HG03565 (cell line): ENCODE results near the gene EFNA2.
"Not testable (repeated sequence)": the region's sequence is repeated elsewhere in the genome, so short reads cannot be mapped to it uniquely, and the experiment has no call there.

Experiments used
- ATAC-seq: cut with Tn5 transposase; IDR thresholded peaks from one replicate; pipeline ENCODE4 v1.9.1; 2021; ENCODE audit warnings: mild to moderate bottlenecking, moderate library complexity; ENCODE audit not compliant: unreplicated experiment

The EFNA2 gene

DNA sequence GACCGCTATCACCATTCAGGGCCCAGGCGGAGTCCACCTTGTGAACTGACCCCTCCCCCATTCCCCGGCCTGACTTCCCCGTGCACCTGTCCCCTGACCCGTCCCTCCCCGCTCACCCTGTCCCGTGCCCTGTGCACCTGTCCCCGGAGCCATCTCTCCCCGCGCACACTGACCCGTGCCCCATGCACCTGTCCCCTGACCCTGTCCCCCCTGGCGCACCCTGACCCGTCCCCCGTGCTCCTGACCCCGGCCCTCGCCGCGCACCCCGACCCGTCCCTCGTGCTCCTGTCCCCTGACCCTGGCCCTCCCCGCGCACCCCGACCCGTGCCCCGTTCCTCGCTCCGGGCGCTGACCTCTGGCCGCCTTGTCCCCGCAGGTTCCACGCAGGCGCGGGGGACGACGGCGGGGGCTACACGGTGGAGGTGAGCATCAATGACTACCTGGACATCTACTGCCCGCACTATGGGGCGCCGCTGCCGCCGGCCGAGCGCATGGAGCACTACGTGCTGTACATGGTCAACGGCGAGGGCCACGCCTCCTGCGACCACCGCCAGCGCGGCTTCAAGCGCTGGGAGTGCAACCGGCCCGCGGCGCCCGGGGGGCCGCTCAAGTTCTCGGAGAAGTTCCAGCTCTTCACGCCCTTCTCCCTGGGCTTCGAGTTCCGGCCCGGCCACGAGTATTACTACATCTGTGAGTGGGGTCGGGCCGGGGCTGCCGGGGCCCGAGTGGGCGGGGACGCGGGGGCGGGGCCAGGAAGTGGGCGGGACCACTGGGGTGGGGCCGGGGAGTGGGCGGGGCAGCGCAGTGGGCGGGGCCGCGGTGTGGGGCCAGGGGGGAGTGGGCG lies 9.7 kb downstream of the EFNA2 start:
- ATAC-seq, result no peak

- ATAC-seq, result no peak
Measured at GRCh38 chr19:1296078-1296477, 10.4 kb downstream of the EFNA2 start.

DNA sequence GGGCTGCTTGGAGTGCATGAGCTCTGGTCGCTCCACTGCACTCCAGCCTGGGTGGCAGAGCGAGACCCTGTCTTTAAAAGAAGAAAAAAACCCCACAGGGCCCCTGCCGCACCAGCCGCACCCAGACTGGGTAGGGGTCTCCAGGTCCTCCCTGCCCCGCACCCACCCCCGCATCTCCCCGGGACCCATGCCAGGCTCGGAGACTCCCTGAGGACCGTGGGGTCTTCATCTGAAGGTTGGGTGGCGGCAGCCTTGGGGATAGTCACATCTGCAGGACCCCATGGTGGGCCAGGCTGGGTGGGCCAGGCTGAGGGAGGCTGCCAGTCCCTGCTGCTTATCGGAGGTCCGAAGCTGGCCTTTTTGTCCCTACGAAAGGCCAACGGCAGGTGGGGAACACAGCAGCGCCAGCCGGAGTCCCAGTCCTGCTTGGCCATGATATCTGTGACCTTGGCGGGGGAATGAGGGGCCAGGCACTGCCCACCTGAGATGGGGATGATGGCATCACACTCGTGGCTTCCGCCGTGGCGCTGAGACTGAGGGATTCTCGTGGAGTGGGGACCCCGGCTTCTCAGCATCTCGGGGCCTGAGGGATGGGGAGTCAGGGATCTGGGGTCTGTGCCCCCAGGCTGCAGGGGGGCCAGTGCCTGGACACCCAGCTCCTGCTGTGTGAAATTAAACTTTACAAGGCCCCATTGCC lies 11.1 kb downstream of the EFNA2 start:
- no peak for ATAC-seq

DNA sequence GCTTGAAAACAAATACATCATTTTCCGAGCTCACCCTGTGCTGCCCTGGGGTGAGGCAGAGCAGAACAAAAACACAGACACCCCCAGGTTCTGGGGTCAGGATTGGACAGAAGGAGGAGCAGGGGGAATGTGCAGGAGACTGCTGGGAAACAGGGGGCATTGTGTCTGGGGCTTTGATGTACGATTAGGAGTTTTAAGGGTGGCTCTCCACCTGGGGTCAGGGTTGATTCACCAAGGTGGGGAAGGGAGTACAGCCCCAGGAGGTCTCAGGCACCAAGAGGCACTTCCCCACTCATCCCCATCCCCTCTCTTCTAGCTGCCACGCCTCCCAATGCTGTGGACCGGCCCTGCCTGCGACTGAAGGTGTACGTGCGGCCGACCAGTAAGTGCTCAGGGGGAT lies 12.6 kb downstream of the EFNA2 start:
- no peak for ATAC-seq

DNA sequence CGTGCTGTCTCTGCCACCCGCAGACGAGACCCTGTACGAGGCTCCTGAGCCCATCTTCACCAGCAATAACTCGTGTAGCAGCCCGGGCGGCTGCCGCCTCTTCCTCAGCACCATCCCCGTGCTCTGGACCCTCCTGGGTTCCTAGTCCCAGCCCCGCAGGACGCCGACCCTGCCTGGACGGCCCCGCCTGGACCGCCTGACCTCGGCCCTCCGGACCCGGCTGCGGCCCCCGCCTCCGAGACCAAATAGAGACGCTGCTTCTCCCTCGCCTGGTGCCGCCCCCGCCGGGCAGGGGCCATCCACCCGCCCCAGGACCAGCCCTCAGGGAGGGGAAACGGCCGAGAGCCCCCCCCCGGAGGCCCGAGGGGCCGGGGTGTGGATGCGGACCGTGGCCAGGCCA lies 14.1 kb downstream of the EFNA2 start:
- ATAC-seq, result no peak

DNA sequence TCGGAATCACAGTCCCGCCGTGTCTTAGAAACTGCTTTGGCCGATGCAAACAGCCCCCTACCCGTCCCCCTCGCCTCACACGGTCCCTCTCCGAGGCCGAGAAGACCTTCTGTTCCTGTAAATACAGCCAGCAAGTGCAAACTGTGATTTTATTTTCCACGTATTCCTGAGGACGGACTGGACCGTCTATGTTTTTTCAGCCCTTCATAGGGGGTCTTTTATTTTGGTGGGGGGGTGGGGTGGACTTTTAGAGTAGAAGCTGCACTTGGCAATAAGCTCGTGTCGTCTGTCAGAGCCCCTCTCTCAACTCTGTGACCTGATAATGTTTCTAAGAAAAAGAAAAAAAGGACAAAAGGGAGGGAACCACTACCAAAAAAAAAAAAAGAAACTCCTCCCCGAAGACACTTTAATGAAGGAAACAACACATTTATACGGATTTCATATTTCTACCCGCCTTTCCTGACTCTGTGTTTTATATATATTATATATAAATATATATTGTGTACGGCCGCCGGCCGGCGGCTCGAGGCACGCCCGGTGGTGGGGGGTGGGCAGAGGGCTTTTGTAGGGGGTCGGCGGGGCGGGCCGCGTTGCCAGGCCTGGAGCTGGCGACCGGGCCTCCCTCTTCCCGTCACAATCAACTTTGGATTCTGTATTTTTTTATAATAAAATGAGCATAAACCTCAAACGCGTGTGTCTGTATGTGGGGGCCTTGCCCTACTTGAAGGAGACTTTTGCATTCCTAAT lies 15.2 kb downstream of the EFNA2 start:
- no peak for ATAC-seq

DNA sequence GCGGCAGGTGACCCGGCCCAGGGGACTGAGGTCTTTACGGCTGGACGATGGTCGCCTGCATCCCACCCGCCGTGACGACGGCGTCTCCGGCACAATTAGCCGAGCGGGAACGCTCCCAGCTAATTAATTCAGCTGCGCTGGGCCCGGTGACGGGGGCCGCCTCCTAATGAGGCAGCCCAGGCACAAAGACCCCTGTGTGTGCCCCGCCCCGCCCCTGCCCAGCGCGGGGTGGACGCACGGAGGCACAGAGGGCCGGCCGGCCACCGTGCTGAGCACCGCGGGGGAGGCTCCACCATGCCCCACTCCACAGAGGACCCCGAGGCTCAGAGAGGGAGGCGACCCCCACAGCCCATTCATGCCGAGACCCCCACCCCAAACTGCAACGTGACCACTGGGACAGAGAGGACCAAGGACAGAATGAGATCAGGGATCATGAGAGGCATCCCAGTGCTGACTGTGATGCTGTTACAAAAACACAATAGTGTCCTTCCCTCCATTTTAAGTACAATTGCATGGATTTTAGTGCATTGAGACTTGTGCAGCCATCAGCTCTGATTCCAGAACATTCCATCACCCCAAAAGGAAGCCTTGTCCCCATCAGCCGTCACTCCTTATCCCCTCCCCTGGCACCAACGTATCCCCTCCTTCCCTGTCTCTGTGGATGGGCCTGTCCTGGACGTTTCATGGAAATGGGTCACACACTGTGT lies 17.0 kb downstream of the EFNA2 start:
- ATAC-seq, result no peak

DNA sequence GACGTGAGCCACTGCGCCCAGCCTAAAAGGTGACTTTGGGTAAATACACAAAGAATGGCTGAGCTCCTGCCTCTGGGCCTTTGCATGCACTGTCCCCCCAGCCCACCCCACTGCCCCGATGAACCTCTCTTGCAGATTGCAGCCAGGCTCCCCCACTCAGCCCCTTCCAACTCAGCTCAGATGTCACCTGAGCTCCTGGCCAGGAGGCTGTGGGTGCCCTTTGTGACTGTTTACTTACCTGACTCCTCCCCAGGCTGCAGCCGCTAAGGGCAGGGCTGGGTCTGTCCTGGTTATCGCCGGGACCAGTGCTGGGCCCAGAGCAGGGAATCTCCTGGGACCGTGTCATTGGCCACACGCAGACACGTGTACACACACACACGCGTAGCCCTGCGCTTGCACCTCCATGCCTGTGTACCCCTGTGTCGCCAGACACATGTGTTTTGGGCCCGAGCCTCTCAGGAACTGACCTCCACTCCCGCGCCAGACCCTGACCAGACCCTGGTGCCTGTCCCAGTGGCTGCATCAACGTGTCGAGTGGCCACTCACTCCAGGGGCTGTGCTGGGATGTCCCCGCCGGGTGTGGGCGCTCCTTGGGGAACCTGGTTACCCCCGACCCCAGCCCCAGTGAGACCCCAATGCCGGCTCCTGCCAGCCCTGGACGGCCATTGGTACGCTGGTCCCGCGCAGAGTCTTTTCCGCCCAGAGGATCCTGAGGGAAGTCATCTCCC lies 18.7 kb downstream of the EFNA2 start:
- ATAC-seq, result no peak

DNA sequence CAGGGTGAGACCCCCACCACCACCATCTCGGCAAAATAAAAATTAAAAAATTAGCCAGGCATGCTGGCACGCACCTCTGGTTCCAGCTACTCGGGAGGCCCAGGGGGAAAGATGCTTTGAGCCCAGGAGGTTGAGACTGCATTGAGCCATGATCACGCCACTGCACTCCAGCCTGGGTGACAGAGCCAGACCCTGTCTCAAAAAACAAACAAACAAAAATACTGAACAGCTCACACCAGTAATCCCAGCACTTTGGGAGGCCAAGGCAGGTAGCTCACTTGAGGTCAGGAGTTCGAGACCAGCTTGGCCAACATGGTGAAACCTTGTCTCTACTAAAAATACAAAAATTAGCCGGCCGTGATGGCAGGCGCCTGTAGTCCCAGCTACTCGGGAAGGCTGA lies 19.7 kb downstream of the EFNA2 start:
- not testable (repeated sequence) for ATAC-seq

- no peak for ATAC-seq
Measured at GRCh38 chr19:1307320-1307719, 21.6 kb downstream of the EFNA2 start.

DNA sequence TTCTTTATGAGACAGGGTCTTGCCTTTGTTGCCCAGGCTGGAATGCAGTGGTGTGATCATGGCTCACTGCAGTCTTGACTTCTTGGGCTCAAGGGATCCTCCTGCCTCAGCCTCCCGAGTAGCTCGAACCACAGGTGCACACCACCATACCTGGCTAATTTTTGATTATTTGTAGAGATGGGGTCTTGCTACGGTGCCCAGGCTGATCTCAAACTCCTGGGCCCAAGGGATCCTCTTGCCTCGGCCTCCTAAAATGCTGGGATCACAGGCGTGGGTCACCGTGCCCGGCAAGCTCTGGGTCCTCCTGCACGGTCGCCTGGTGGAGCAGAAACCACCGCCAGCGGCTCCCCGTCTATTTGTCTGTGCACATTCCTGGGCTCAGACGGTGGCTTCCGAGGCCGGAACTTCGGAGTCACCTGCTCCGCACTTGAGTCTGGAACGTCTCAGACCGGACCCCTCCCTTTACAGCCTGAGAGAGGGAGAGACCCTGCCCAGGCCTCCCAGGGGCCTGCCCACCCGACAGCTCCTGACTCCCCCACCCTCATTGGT lies 22.2 kb downstream of the EFNA2 start:
- ATAC-seq, result no peak

GRCh38 chr19:1308718-1309117 lies 23.0 kb downstream of the EFNA2 start:
- no peak for ATAC-seq

- ATAC-seq, result no peak
Measured at GRCh38 chr19:1309977-1310852, 24.5 kb downstream of the EFNA2 start.

DNA sequence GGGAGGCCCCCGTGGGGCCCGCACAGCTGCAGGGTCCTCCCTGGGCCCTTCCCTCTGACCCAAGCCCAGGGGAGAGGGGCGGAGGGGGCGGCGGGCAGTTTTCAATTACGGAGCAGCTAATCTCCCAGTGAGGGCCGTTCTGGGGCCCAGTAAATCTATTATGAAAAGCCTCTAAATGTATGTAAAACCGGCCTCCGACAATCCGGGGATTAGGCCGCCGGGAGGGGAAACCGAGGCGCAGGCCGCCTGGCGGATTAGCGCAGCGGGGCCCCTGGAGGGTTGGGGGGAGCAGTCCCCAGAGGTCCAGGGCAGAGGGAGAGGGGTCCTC lies 25.1 kb downstream of the EFNA2 start:
- ATAC-seq, result no peak

DNA sequence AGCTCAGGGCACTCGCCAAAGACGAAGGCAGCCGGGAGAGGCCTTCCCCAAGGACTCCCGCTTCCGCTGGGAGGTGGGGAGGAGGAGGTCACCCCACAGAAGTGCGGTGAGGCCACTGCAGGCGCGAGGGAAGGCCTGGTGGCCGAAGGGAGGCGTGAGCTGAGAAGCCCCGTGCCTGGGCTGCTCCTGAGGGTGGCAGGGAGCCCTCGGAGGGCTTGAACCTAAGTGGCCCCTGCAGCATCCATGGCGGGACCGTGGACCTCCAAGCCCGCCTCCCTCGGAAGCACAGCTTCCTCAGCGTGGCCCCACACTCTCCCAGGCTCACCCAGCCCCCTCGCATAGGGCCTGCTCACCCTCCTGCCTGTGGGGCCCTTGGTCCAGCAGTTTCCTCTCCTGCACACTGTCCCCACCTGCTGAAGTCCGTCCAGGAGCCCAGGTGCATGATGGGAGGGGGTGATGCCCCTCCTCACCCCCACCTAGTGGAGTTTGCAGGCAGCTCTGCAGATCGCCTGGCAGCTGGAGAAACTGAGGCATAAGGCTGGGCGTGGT lies 25.9 kb downstream of the EFNA2 start:
- ATAC-seq, result no peak

- ATAC-seq, result no peak
Measured at GRCh38 chr19:1312767-1313694, 27.4 kb downstream of the EFNA2 start.

DNA sequence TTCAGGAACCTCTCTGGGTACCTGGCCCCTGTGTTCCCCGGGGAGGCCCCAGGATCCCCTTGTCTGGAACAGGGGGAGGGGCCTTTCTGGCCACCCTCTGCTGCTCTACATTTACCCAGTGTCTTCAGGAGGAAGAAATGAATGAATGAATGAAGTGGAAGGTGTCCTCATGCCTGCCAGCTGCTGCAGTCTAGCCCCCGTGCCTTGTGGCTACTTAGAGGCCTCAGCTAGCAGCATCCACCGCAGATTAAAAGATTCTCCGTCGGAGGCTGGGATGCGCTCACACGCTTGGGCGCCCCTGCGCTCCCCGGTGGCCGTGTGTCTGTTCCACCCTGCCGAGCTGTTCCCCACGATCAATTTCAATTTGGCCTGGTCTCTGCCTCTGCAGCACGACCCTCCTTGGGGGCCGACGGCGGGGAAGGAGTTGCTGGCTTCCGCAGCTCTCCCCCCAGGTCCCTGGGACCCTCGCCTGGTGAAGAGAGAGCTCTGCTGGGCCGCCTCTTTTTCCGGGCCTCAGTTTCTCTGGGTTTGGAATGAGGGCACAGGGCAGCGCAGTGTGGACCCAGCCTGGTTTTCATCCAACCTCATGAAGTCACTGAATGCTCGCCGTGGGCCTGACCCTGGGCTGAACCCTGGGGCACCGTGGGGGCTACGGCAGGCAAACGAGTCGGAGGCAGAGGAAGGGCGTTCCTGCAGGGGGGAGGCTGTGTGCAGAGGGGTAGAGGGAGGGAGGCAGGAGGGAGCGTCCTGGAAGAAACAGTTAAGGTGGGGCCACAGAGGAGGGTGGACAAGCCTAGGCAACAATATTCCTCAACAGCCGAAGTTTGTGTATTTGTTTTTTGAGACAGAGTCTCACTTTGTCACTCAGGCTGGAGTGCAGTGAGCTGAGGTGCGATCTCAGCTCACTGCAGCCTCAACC lies 28.3 kb downstream of the EFNA2 start:
- ATAC-seq, result no peak
